ENCODE measurements around the gene MAX.

The MAX gene

GRCh38 chr14:65071544-65071943, 30.8 kb downstream of the MAX start:
- H3K9ac ChIP-seq (ENCODE audit: low read length) = no peak overlapping the region
- no peak overlapping the region for H3K27ac ChIP-seq (ENCODE audit: low read depth, low read length)
- H2BK5ac ChIP-seq (ENCODE audit: low read length) = no peak overlapping the region
- peaks cover 5% of the 10 kb centered on the region for H3K79me1 ChIP-seq (ENCODE audit: low read length)
- H3K4ac ChIP-seq (ENCODE audit: low read depth, low read length) = no peak overlapping the region
- peaks cover 8% of the 10 kb centered on the region for H3K36me3 ChIP-seq (ENCODE audit: control insufficient read depth, insufficient read depth, low read length)
- no peak overlapping the region for H3K23ac ChIP-seq (ENCODE audit: low read length)
- no CpG with 5 or more reads among the region's 3 CpGs for WGBS (ENCODE audit: extremely low coverage, insufficient coverage, low lambda C conversion rate)
- H2AK5ac ChIP-seq (ENCODE audit: low read length) = no peak overlapping the region
- no peak overlapping the region for H3K4me2 ChIP-seq (ENCODE audit: low read length)
- no peak for DNase-seq
- no peak overlapping the region for H3K56ac ChIP-seq (ENCODE audit: low read length)
- no peak overlapping the region for H2BK15ac ChIP-seq (replicated peaks; ENCODE audit: low read depth)
- no peaks in the 10 kb centered on the region for H3K27me3 ChIP-seq (ENCODE audit: insufficient read depth, low read length, poor library complexity)
- no peak overlapping the region for H3K4me3 ChIP-seq (ENCODE audit: low read length)
- no peak overlapping the region for H3K18ac ChIP-seq (ENCODE audit: low read length)
- H2BK120ac ChIP-seq (ENCODE audit: low read depth, low read length) = no peak overlapping the region
- no peak overlapping the region for H4K8ac ChIP-seq (ENCODE audit: low read depth, low read length)
- H3K4me1 ChIP-seq (ENCODE audit: control insufficient read depth, low read depth, low read length) = no peaks in the 10 kb centered on the region
- no peaks in the 10 kb centered on the region for H3K79me2 ChIP-seq (ENCODE audit: control insufficient read depth, insufficient read depth, low read length)
- no peak overlapping the region for H4K5ac ChIP-seq (ENCODE audit: low read length)

- no peaks in the 10 kb centered on the region for H3K27me3 ChIP-seq (ENCODE audit: insufficient read depth, low read length, poor library complexity)
- WGBS (ENCODE audit: extremely low coverage, insufficient coverage, low lambda C conversion rate) = no CpG with 5 or more reads among the region's 12 CpGs
- DNase-seq = no peak
- H2BK15ac ChIP-seq (replicated peaks; ENCODE audit: low read depth) = no peak overlapping the region
- H3K79me2 ChIP-seq (ENCODE audit: control insufficient read depth, insufficient read depth, low read length) = no peaks in the 10 kb centered on the region
- H4K5ac ChIP-seq (ENCODE audit: low read length) = no peak overlapping the region
- no peak overlapping the region for H3K9ac ChIP-seq (ENCODE audit: low read length)
- H3K36me3 ChIP-seq (ENCODE audit: control insufficient read depth, insufficient read depth, low read length) = peaks cover 6% of the 10 kb centered on the region
- H4K8ac ChIP-seq (ENCODE audit: low read depth, low read length) = no peak overlapping the region
- no peak overlapping the region for H3K4me3 ChIP-seq (ENCODE audit: low read length)
- H2BK120ac ChIP-seq (ENCODE audit: low read depth, low read length) = no peak overlapping the region
- H3K79me1 ChIP-seq (ENCODE audit: low read length) = peaks cover 4% of the 10 kb centered on the region
- no peak overlapping the region for H3K23ac ChIP-seq (ENCODE audit: low read length)
- no peak overlapping the region for H3K4ac ChIP-seq (ENCODE audit: low read depth, low read length)
- H2AK5ac ChIP-seq (ENCODE audit: low read length) = no peak overlapping the region
- H3K4me2 ChIP-seq (ENCODE audit: low read length) = no peak overlapping the region
- no peak overlapping the region for H3K27ac ChIP-seq (ENCODE audit: low read depth, low read length)
- no peak overlapping the region for H3K56ac ChIP-seq (ENCODE audit: low read length)
- H3K18ac ChIP-seq (ENCODE audit: low read length) = no peak overlapping the region
- no peaks in the 10 kb centered on the region for H3K4me1 ChIP-seq (ENCODE audit: control insufficient read depth, low read depth, low read length)
- no peak overlapping the region for H2BK5ac ChIP-seq (ENCODE audit: low read length)
Measured at GRCh38 chr14:65070471-65070976, 31.8 kb downstream of the MAX start.

GRCh38 chr14:65069874-65070413, 32.4 kb downstream of the MAX start:
- H2BK120ac ChIP-seq (ENCODE audit: low read depth, low read length) = no peak overlapping the region
- no peak overlapping the region for H3K27ac ChIP-seq (ENCODE audit: low read depth, low read length)
- H3K4me3 ChIP-seq (ENCODE audit: low read length) = no peak overlapping the region
- H4K5ac ChIP-seq (ENCODE audit: low read length) = no peak overlapping the region
- H3K56ac ChIP-seq (ENCODE audit: low read length) = no peak overlapping the region
- H3K27me3 ChIP-seq (ENCODE audit: insufficient read depth, low read length, poor library complexity) = no peaks in the 10 kb centered on the region
- no peak overlapping the region for H3K23ac ChIP-seq (ENCODE audit: low read length)
- no peak overlapping the region for H2BK15ac ChIP-seq (replicated peaks; ENCODE audit: low read depth)
- H2AK5ac ChIP-seq (ENCODE audit: low read length) = no peak overlapping the region
- peaks cover 8% of the 10 kb centered on the region for H3K36me3 ChIP-seq (ENCODE audit: control insufficient read depth, insufficient read depth, low read length)
- no peak overlapping the region for H2BK5ac ChIP-seq (ENCODE audit: low read length)
- no peak overlapping the region for H3K4ac ChIP-seq (ENCODE audit: low read depth, low read length)
- WGBS (ENCODE audit: extremely low coverage, insufficient coverage, low lambda C conversion rate) = no CpG with 5 or more reads among the region's 5 CpGs
- no peak for DNase-seq
- no peaks in the 10 kb centered on the region for H3K79me2 ChIP-seq (ENCODE audit: control insufficient read depth, insufficient read depth, low read length)
- peaks cover 4% of the 10 kb centered on the region for H3K79me1 ChIP-seq (ENCODE audit: low read length)
- H3K9ac ChIP-seq (ENCODE audit: low read length) = no peak overlapping the region
- no peak overlapping the region for H3K4me2 ChIP-seq (ENCODE audit: low read length)
- H3K18ac ChIP-seq (ENCODE audit: low read length) = no peak overlapping the region
- no peak overlapping the region for H4K8ac ChIP-seq (ENCODE audit: low read depth, low read length)
- no peaks in the 10 kb centered on the region for H3K4me1 ChIP-seq (ENCODE audit: control insufficient read depth, low read depth, low read length)

- Histone ChIP-seq H3K4me3 (ENCODE audit: low read length) (no peak overlapping the region), H3K79me1 (ENCODE audit: low read length) (no peaks in the 10 kb centered on the region), H3K18ac (ENCODE audit: low read length) (no peak overlapping the region), H3K79me2 (ENCODE audit: control insufficient read depth, insufficient read depth, low read length) (no peaks in the 10 kb centered on the region), H3K36me3 (ENCODE audit: control insufficient read depth, insufficient read depth, low read length) (peaks cover 9% of the 10 kb centered on the region), H2AK5ac (ENCODE audit: low read length) (no peak overlapping the region), H2BK15ac (replicated peaks; ENCODE audit: low read depth) (no peak overlapping the region), H3K4me1 (ENCODE audit: control insufficient read depth, low read depth, low read length) (no peaks in the 10 kb centered on the region), H4K5ac (ENCODE audit: low read length) (no peak overlapping the region), H3K23ac (ENCODE audit: low read length) (no peak overlapping the region), H3K56ac (ENCODE audit: low read length) (no peak overlapping the region), H3K27me3 (ENCODE audit: insufficient read depth, low read length, poor library complexity) (no peaks in the 10 kb centered on the region), H3K4ac (ENCODE audit: low read depth, low read length) (no peak overlapping the region), H3K4me2 (ENCODE audit: low read length) (no peak overlapping the region), H4K8ac (ENCODE audit: low read depth, low read length) (no peak overlapping the region), H2BK120ac (ENCODE audit: low read depth, low read length) (no peak overlapping the region), H3K27ac (ENCODE audit: low read depth, low read length) (no peak overlapping the region), H3K9ac (ENCODE audit: low read length) (no peak overlapping the region), H2BK5ac (ENCODE audit: low read length) (no peak overlapping the region)
- no CpG with 5 or more reads among the region's 7 CpGs for WGBS (ENCODE audit: extremely low coverage, insufficient coverage, low lambda C conversion rate)
- no peak for DNase-seq
Measured at GRCh38 chr14:65065719-65066118, 36.6 kb downstream of the MAX start.

GRCh38 chr14:65062096-65063075, 39.9 kb downstream of the MAX start:
- H2BK120ac ChIP-seq (ENCODE audit: low read depth, low read length) = no peak overlapping the region
- H2BK5ac ChIP-seq (ENCODE audit: low read length) = no peak overlapping the region
- no peaks in the 10 kb centered on the region for H3K79me2 ChIP-seq (ENCODE audit: control insufficient read depth, insufficient read depth, low read length)
- H3K27me3 ChIP-seq (ENCODE audit: insufficient read depth, low read length, poor library complexity) = no peaks in the 10 kb centered on the region
- no peak overlapping the region for H2AK5ac ChIP-seq (ENCODE audit: low read length)
- H3K27ac ChIP-seq (ENCODE audit: low read depth, low read length) = no peak overlapping the region
- H3K36me3 ChIP-seq (ENCODE audit: control insufficient read depth, insufficient read depth, low read length) = peaks cover 7% of the 10 kb centered on the region
- no peak overlapping the region for H3K18ac ChIP-seq (ENCODE audit: low read length)
- H2BK15ac ChIP-seq (replicated peaks; ENCODE audit: low read depth) = no peak overlapping the region
- no CpG with 5 or more reads among the region's 16 CpGs for WGBS (ENCODE audit: extremely low coverage, insufficient coverage, low lambda C conversion rate)
- no peak overlapping the region for H3K4ac ChIP-seq (ENCODE audit: low read depth, low read length)
- H3K23ac ChIP-seq (ENCODE audit: low read length) = no peak overlapping the region
- H4K8ac ChIP-seq (ENCODE audit: low read depth, low read length) = no peak overlapping the region
- no peak for DNase-seq
- H4K5ac ChIP-seq (ENCODE audit: low read length) = no peak overlapping the region
- H3K56ac ChIP-seq (ENCODE audit: low read length) = no peak overlapping the region
- H3K79me1 ChIP-seq (ENCODE audit: low read length) = no peaks in the 10 kb centered on the region
- H3K4me1 ChIP-seq (ENCODE audit: control insufficient read depth, low read depth, low read length) = no peaks in the 10 kb centered on the region
- no peak overlapping the region for H3K9ac ChIP-seq (ENCODE audit: low read length)
- no peak overlapping the region for H3K4me2 ChIP-seq (ENCODE audit: low read length)
- H3K4me3 ChIP-seq (ENCODE audit: low read length) = no peak overlapping the region

Data from mesendoderm (in vitro differentiated cells).